K562 (cell line): Measurements from ENCODE around the gene ZNF384. TPM values are rescaled to one million over a fixed set of nuclear protein-coding genes. Genes with fewer than 3 reads are reported as not detected.

Experiments used
- ATAC-seq: fragments of 200-7000 bp; cut with Tn5 transposase; 3 replicates; pipeline ENCODE4 v1.9.1; 2020; ENCODE audit warnings: moderate library complexity
- BruUV-seq: library from RNA; stranded (reverse); fragments of 400-500 nt; replicated peaks from 2 replicates; lab custom pipeline; 2021; lab: Mats Ljungman, UMichigan
- CTCF ChIA-PET: fragments of 300-600 bp; formaldehyde crosslinking; extraction: SDS; loops from one replicate; lab custom pipeline; 2021; ENCODE audit warnings: low intra/inter-chr PET ratio; lab: Yijun Ruan, JAX
- POLR2A ChIA-PET: fragments of 300-600, 350-650 bp; sonication (Branson Sonifier 250); formaldehyde crosslinking; extraction: SDS; loops from one replicate; lab custom pipeline; 2021; ENCODE audit warnings: antibody characterized with exemption, inconsistent platforms; lab: Yijun Ruan, JAX
- DNase-seq, 4 experiments: peaks; one replicate each; pipeline versions ENCODE4 v3.0.0 to v3.0.0-alpha.2; 2011 to 2018; ENCODE audit warnings: low spot score in 3 of 4, mixed read lengths in 3 of 4; ENCODE audit errors: extremely low read depth in 1 of 4
- FAIRE-seq: peaks from 2 replicates; lab custom pipeline; 2011; peaks lifted over from hg19 to GRCh38; lab: Jason Lieb, UNC
- H2AFZ ChIP-seq: 2 replicates; pipeline ENCODE4 v1.6.0; 2011; ENCODE audit warnings: low read depth, low read length, control low read depth, inconsistent platforms
- H3K27ac ChIP-seq: fragments of 200-600 bp; 3 replicates; pipeline ENCODE4 v1.8.0; 2011; ENCODE audit warnings: low read depth, mild to moderate bottlenecking, control low read depth, inconsistent platforms, low read length, moderate library complexity, mixed read lengths; ENCODE audit errors: extremely low read depth
- H3K27me3 ChIP-seq, 2 experiments: fragments of 300-600 bp in 1 of 2; 2 replicates in 1 of 2; 3 replicates in 1 of 2; pipeline versions ENCODE4 v1.6.0 to v1.8.0; 2011; ENCODE audit warnings: inconsistent platforms in 2 of 2, low read length in 2 of 2, mild to moderate bottlenecking in 1 of 2, mixed read lengths in 1 of 2, moderate library complexity in 1 of 2; ENCODE audit not compliant: control insufficient read depth in 2 of 2, insufficient read depth in 2 of 2
- H3K36me3 ChIP-seq: fragments of 300-600 bp; 3 replicates; pipeline ENCODE4 v1.8.0; 2011; ENCODE audit warnings: mild to moderate bottlenecking, low read length, inconsistent platforms; ENCODE audit not compliant: control insufficient read depth, insufficient read depth
- H3K4me1 ChIP-seq, 2 experiments: fragments of 200-600 bp in 1 of 2; replicated peaks in 1 of 2; 2 replicates in 1 of 2; 3 replicates in 1 of 2; pipeline versions ENCODE4 v1.5.1 to v1.8.0; 2011; ENCODE audit warnings: inconsistent platforms in 2 of 2, low read length in 2 of 2, mild to moderate bottlenecking in 1 of 2, mixed read lengths in 1 of 2, moderate library complexity in 1 of 2; ENCODE audit not compliant: control insufficient read depth in 2 of 2, insufficient read depth in 2 of 2
- H3K4me2 ChIP-seq: 2 replicates; pipeline ENCODE4 v1.6.1; 2011; ENCODE audit warnings: low read length, control low read depth, inconsistent platforms, mixed read lengths; ENCODE audit not compliant: insufficient read depth
- H3K4me3 ChIP-seq: fragments of 200-600 bp; sonication (generic), shearing (Covaris generic); 2 replicates; pipeline ENCODE4 v1.5.1; 2016; ENCODE audit warnings: control low read depth, inconsistent platforms
- H3K79me2 ChIP-seq: fragments of 200-600 bp; 3 replicates; pipeline ENCODE4 v1.8.0; 2011; ENCODE audit warnings: low read length, inconsistent platforms; ENCODE audit not compliant: control insufficient read depth, insufficient read depth
- H3K9ac ChIP-seq, 2 experiments: 2 replicates each; pipeline versions ENCODE4 v1.6.0 to v1.6.1; 2011; ENCODE audit warnings: low read depth in 2 of 2, low read length in 2 of 2, control low read depth in 1 of 2, inconsistent platforms in 1 of 2, mild to moderate bottlenecking in 1 of 2, mixed read lengths in 1 of 2; ENCODE audit not compliant: insufficient read depth in 1 of 2
- H3K9me1 ChIP-seq: one replicate; pipeline ENCODE4 v1.6.0; 2011; ENCODE audit warnings: inconsistent platforms, mild to moderate bottlenecking, low read length, moderate library complexity; ENCODE audit not compliant: control insufficient read depth, insufficient read depth
- H3K9me3 ChIP-seq: replicated peaks from 2 replicates; pipeline ENCODE4 v1.5.1; 2011; ENCODE audit warnings: low read depth, low read length, inconsistent platforms; ENCODE audit not compliant: control insufficient read depth, insufficient read depth
- H4K20me1 ChIP-seq: replicated peaks from 2 replicates; pipeline ENCODE4 v1.6.1; 2011; ENCODE audit warnings: low read length, inconsistent platforms, mixed read lengths; ENCODE audit not compliant: control insufficient read depth, insufficient read depth
- MXI1 ChIP-seq: IDR thresholded peaks from 2 replicates; pipeline ENCODE4 v1.6.1; 2011; ENCODE audit warnings: low read depth, mild to moderate bottlenecking, improper control_type of control experiment, low read length
- MYNN ChIP-seq, 2 experiments: sonication (generic); formaldehyde crosslinking in 1 of 2; IDR thresholded peaks; 2 replicates each; pipeline versions ENCODE4 v1.5.0 to v1.6.1; 2016 to 2020; ENCODE audit warnings: antibody characterized with exemption in 1 of 2, missing genetic modification reagents in 1 of 2
- NFATC3 ChIP-seq: fragments of 450-650 bp; IDR thresholded peaks from 2 replicates; pipeline ENCODE4 v1.6.1; 2017; ENCODE audit warnings: mild to moderate bottlenecking
- RAD21 ChIP-seq, 2 experiments: fragments of 250-450 bp in 1 of 2; fragments of 450-650 bp in 1 of 2; sonication (Bioruptor Pico) in 1 of 2; formaldehyde crosslinking in 1 of 2; IDR thresholded peaks in 1 of 2; conservative IDR thresholded peaks in 1 of 2; 2 replicates each; pipeline versions ENCODE4 v1.4.0 to v1.8.0; 2020 to 2022; ENCODE audit warnings: mild to moderate bottlenecking in 2 of 2, moderate library complexity in 1 of 2
- RUNX1 ChIP-seq: sonication (generic); IDR thresholded peaks from 2 replicates; pipeline ENCODE4 v1.6.1; 2016; ENCODE audit warnings: antibody characterized with exemption, low read depth
- WGBS: fragments of 100-300 bp; shearing (Covaris generic); methylation state at CpG from one replicate; pipeline ENCODE4 v1.1.6; 2016; ENCODE audit warnings: low coverage, mixed read lengths; ENCODE audit not compliant: insufficient coverage; ENCODE audit errors: missing lambda C conversion rate; 5-methylcytosine and 5-hydroxymethylcytosine counted together
- in situ Hi-C: fragments of 300-500 bp; cut with MboI; formaldehyde crosslinking; loops from 4 replicates; pipeline ENCODE4 v1.15.0; 2018; ENCODE audit warnings: inconsistent platforms, mixed read lengths
- intact Hi-C: fragments of 100-400 bp; cut with micrococcal nuclease; formaldehyde crosslinking; loops from 2 replicates; pipeline ENCODE4 v1.14.2; 2022
- polyA plus RNA-seq, 8 experiments: library from polyadenylated mRNA; depleted of rRNA in 4 of 8; stranded (reverse) in 5 of 8; unstranded in 3 of 8; fragments of >200 nt; fragmentation: Nextera tagmentation in 2 of 8; fragmentation: Illumina TruSeq in 1 of 8; extraction: Ambion mirVana in 2 of 8; extraction: Trizol in 1 of 8; gene quantifications; 2 replicates each; pipeline versions ENCODE4 v1.2.1 to v1.2.3, GENCODE V29; 2011 to 2014; ENCODE audit warnings: inconsistent platforms in 1 of 8, missing spikeins in 1 of 8
- total RNA-seq, 7 experiments: library from RNA; depleted of rRNA in 6 of 7; stranded (reverse); fragments of >200 nt in 6 of 7; fragmentation: Illumina TruSeq in 2 of 7; extraction: Trizol in 2 of 7; gene quantifications; 2 replicates each; pipeline versions ENCODE4 v1.2.1 to v1.2.3, GENCODE V29; 2011 to 2021; ENCODE audit warnings: low replicate concordance in 1 of 7
- TF ChIP-seq, protein P1 (sequence below), 2 experiments: fragments of 450-650 bp; formaldehyde crosslinking in 1 of 2; IDR thresholded peaks; 2 replicates each; pipeline versions ENCODE4 v1.4.0 to v1.6.1; 2014 to 2020; ENCODE audit warnings: mild to moderate bottlenecking in 2 of 2, borderline replicate concordance in 1 of 2, low read depth in 1 of 2
- TF ChIP-seq, protein P2 (sequence below): sonication (generic); formaldehyde crosslinking; IDR thresholded peaks from 2 replicates; pipeline ENCODE4 v1.8.0; 2022; ENCODE audit warnings: missing genetic modification reagents, mild to moderate bottlenecking, moderate library complexity, borderline replicate concordance
- TF ChIP-seq, protein P3 (sequence below), 3 experiments: IDR thresholded peaks in 2 of 3; conservative IDR thresholded peaks in 1 of 3; 2 replicates each; pipeline ENCODE4 v1.5.1; 2011 to 2012; ENCODE audit warnings: low read length in 3 of 3, mild to moderate bottlenecking in 3 of 3, control low read depth in 2 of 3, improper control_type of control experiment in 1 of 3, inconsistent platforms in 1 of 3, low read depth in 1 of 3, mixed read lengths in 1 of 3, moderate library complexity in 1 of 3; ENCODE audit not compliant: insufficient read depth in 2 of 3

Gene ZNF384
- total and polyA plus RNA-seq, 9 of the 15 experiments (the other 6 are each of a cell fraction or from before 2014, with no cell fraction given), result 0.36 to 64.8 (median 21.3) TPM

DNA sequence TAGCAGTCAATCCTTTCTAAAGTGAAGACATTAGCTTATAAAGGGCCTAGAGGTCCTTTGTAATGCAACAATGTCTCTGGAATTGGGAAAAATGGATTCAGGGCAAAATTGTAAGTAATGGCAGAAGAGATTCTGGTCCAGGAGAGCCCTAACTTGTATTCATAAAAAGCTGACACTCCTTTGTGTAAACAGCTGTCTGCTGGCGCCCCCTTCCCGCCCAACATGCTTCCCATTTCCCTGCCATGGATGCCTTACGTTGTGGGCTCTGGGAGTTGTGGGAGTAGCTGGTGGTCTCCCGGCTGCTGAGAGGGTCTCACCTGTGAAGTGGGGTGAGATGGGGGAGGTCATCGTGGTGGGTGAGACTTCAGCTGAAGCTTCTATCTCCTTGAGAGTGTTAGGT lies 44.3 kb downstream of the ZNF384 start:
- no peaks in the 10 kb centered on the region for H4K20me1 ChIP-seq
- no peaks in the 10 kb centered on the region for H3K27me3 ChIP-seq
- peak overlapping the region; percentile 82 for H2AFZ ChIP-seq
- no peaks in the 10 kb centered on the region for H3K9me1 ChIP-seq
- POLR2A ChIA-PET, result interaction anchor here (0.8 to 1.0 kb wide), 3 partner anchors 8 to 30 kb away, joined by 3 to 4 read pairs (median 3); partner anchors contain the start of gene LPAR5
- intact Hi-C loops, result loop anchor here (1.0 kb wide), 1 partner anchor 28 kb away; no protein-coding TSS in a partner anchor
- H3K4me3 ChIP-seq, result no peak overlapping the region
- H3K9ac ChIP-seq, result no peak overlapping the region
- TF ChIP-seq, protein P1, sequence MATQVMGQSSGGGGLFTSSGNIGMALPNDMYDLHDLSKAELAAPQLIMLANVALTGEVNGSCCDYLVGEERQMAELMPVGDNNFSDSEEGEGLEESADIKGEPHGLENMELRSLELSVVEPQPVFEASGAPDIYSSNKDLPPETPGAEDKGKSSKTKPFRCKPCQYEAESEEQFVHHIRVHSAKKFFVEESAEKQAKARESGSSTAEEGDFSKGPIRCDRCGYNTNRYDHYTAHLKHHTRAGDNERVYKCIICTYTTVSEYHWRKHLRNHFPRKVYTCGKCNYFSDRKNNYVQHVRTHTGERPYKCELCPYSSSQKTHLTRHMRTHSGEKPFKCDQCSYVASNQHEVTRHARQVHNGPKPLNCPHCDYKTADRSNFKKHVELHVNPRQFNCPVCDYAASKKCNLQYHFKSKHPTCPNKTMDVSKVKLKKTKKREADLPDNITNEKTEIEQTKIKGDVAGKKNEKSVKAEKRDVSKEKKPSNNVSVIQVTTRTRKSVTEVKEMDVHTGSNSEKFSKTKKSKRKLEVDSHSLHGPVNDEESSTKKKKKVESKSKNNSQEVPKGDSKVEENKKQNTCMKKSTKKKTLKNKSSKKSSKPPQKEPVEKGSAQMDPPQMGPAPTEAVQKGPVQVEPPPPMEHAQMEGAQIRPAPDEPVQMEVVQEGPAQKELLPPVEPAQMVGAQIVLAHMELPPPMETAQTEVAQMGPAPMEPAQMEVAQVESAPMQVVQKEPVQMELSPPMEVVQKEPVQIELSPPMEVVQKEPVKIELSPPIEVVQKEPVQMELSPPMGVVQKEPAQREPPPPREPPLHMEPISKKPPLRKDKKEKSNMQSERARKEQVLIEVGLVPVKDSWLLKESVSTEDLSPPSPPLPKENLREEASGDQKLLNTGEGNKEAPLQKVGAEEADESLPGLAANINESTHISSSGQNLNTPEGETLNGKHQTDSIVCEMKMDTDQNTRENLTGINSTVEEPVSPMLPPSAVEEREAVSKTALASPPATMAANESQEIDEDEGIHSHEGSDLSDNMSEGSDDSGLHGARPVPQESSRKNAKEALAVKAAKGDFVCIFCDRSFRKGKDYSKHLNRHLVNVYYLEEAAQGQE (IDR thresholded peaks at IDR 0.05; ENCODE audit: borderline replicate concordance), result peak; percentile 61; the same call in 1 of the 2 replicates
- TF ChIP-seq, protein P1 (CRISPR knock-in tag; IDR thresholded peaks at IDR 0.05; ENCODE audit: low read depth), result no peak
- TF ChIP-seq RUNX1 (no peak), MXI1 (no peak), RAD21 (CRISPR knock-in tag; conservative IDR thresholded peaks at IDR 0.05 in 1 of 2, IDR thresholded peaks at IDR 0.05 in 1 of 2) (peak; percentile 12 to 59; a peak in 2 of 4 replicates), NFATC3 (no peak), MYNN (IDR thresholded peaks at IDR 0.05) (no peak), MYNN (CRISPR knock-in tag; IDR thresholded peaks at IDR 0.05) (no peak)
- TF ChIP-seq, protein P2, sequence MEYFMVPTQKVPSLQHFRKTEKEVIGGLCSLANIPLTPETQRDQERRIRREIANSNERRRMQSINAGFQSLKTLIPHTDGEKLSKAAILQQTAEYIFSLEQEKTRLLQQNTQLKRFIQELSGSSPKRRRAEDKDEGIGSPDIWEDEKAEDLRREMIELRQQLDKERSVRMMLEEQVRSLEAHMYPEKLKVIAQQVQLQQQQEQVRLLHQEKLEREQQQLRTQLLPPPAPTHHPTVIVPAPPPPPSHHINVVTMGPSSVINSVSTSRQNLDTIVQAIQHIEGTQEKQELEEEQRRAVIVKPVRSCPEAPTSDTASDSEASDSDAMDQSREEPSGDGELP (CRISPR knock-in tag), result peak; percentile 52; the same call in 1 of the 2 replicates
- TF ChIP-seq, protein P3, sequence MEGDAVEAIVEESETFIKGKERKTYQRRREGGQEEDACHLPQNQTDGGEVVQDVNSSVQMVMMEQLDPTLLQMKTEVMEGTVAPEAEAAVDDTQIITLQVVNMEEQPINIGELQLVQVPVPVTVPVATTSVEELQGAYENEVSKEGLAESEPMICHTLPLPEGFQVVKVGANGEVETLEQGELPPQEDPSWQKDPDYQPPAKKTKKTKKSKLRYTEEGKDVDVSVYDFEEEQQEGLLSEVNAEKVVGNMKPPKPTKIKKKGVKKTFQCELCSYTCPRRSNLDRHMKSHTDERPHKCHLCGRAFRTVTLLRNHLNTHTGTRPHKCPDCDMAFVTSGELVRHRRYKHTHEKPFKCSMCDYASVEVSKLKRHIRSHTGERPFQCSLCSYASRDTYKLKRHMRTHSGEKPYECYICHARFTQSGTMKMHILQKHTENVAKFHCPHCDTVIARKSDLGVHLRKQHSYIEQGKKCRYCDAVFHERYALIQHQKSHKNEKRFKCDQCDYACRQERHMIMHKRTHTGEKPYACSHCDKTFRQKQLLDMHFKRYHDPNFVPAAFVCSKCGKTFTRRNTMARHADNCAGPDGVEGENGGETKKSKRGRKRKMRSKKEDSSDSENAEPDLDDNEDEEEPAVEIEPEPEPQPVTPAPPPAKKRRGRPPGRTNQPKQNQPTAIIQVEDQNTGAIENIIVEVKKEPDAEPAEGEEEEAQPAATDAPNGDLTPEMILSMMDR (IDR thresholded peaks at IDR 0.05 in 2 of 3, conservative IDR thresholded peaks at IDR 0.05 in 1 of 3; ENCODE audit: insufficient read depth in 2 of 3, low read depth in 1 of 3, low read length in 3 of 3), result peak; percentile 10 to 53 (median 28); a peak in 2 of 6 replicates
- TF ChIP-seq, all 486 proteins: peak for 4
- DNase-seq (no peak), ATAC-seq (peak; percentile 54; the same call in 1 of the 3 replicates), FAIRE-seq (no peak)
- WGBS, result 18% methylated on average over 4 of the region's 5 CpGs
- Histone ChIP-seq H3K79me2 (no peaks in the 10 kb centered on the region), H3K9me3 (peaks cover 8% of the 10 kb centered on the region), H3K27ac (no peak overlapping the region), H3K4me2 (no peak overlapping the region), H3K4me1 (peaks cover 13 to 14% of the 10 kb centered on the region in 2 experiments; a peak in 4 of 5 replicates), H3K36me3 (no peaks in the 10 kb centered on the region)
- BruUV-seq, result no TSS peak
- CTCF ChIA-PET, result interaction anchor here (0.9 kb wide), 1 partner anchor 28 kb away, joined by 3 read pairs; no protein-coding TSS in a partner anchor
- in situ Hi-C loops, result no loop called here
